Activated naive CD4-positive, alpha-beta T cell treated with anti-CD3 and anti-CD28 coated beads for 36 hours (primary cell): ENCODE data around the gene FAM98B. TPM values are rescaled to one million over a fixed set of nuclear protein-coding genes. Genes with fewer than 3 reads are reported as not detected.
A peak's percentile ranks its signal among the peaks of the same experiment; 100 is the strongest.

Source experiments
- CTCF ChIA-PET: fragments of 350-600 bp; sonication (Branson Sonifier 250); formaldehyde crosslinking; loops from one replicate; lab custom pipeline; 2021; ENCODE audit warnings: antibody characterized with exemption; lab: Charles Lee
- DNase-seq: peaks from one replicate; pipeline ENCODE4 v3.0.0-alpha.2; 2020
- H3K27ac Mint-ChIP-seq: one replicate; pipeline ENCODE4 v1.8.0; 2021; ENCODE audit warnings: mild to moderate bottlenecking, mixed read lengths
- H3K27me3 Mint-ChIP-seq: one replicate; pipeline ENCODE4 v1.8.0; 2021; ENCODE audit warnings: low read depth, mixed read lengths
- H3K36me3 Mint-ChIP-seq: one replicate; pipeline ENCODE4 v1.8.0; 2021; ENCODE audit warnings: low read depth, mixed read lengths
- H3K4me1 Mint-ChIP-seq: one replicate; pipeline ENCODE4 v1.8.0; 2021; ENCODE audit warnings: low read depth, mixed read lengths
- H3K4me3 Mint-ChIP-seq: one replicate; pipeline ENCODE4 v1.8.0; 2021; ENCODE audit warnings: mild to moderate bottlenecking, moderate library complexity, mixed read lengths
- H3K9me3 Mint-ChIP-seq: one replicate; pipeline ENCODE4 v1.8.0; 2021; ENCODE audit warnings: mixed read lengths
- intact Hi-C: fragments of 100-400 bp; cut with micrococcal nuclease; formaldehyde crosslinking; loops from one replicate; pipeline ENCODE4 v1.15.1; 2023
- total RNA-seq, 2 experiments: library from RNA; stranded (reverse); gene quantifications; one replicate each; pipeline ENCODE4 v1.2.3, GENCODE V29; 2021

FAM98B gene
- total RNA-seq, 2 experiments from 2014 or later, result 42.0 to 47.4 TPM

- no peak for DNase-seq
- Mint-ChIP-seq H3K4me1 (peaks cover 52% of the 10 kb centered on the region), H3K27ac (peak overlapping the region; percentile 85), H3K36me3 (peaks cover 26% of the 10 kb centered on the region), H3K9me3 (no peaks in the 10 kb centered on the region), H3K27me3 (no peaks in the 10 kb centered on the region), H3K4me3 (peak overlapping the region; percentile 29)
- intact Hi-C loops, result loop anchor here (1.0 kb wide), 4 partner anchors 21 to 203 kb away; no protein-coding TSS in a partner anchor
- CTCF ChIA-PET, result interaction anchor here (1.0 to 2.6 kb wide), 4 partner anchors 47 to 213 kb away, joined by 3 to 18 read pairs (median 8); no protein-coding TSS in a partner anchor
Measured at GRCh38 chr15:38486936-38487335, 33.0 kb downstream of the FAM98B start.

- peak overlapping the region; percentile 85 for H3K27ac Mint-ChIP-seq
- DNase-seq, result no peak
- no peaks in the 10 kb centered on the region for H3K9me3 Mint-ChIP-seq
- peaks cover 49% of the 10 kb centered on the region for H3K4me1 Mint-ChIP-seq
- H3K4me3 Mint-ChIP-seq, result peak overlapping the region; percentile 19
- intact Hi-C loops, result loop anchor here (1.0 kb wide), 4 partner anchors 21 to 203 kb away; no protein-coding TSS in a partner anchor
- H3K27me3 Mint-ChIP-seq, result no peaks in the 10 kb centered on the region
- peaks cover 26% of the 10 kb centered on the region for H3K36me3 Mint-ChIP-seq
- CTCF ChIA-PET, result interaction anchor here (0.7 to 2.7 kb wide), 6 partner anchors 12 to 212 kb away, joined by 3 to 12 read pairs (median 4); no protein-coding TSS in a partner anchor
Measured at GRCh38 chr15:38487378-38487777, 33.5 kb downstream of the FAM98B start.

GRCh38 chr15:38490242-38490922 lies 36.5 kb downstream of the FAM98B start:
- H3K4me3 Mint-ChIP-seq, result no peak overlapping the region
- intact Hi-C loops, result no loop called here
- H3K27me3 Mint-ChIP-seq, result no peaks in the 10 kb centered on the region
- H3K9me3 Mint-ChIP-seq, result no peaks in the 10 kb centered on the region
- DNase-seq, result no peak
- CTCF ChIA-PET, result interaction anchor here (0.7 to 1.1 kb wide), 5 partner anchors 13 to 197 kb away, joined by 3 to 8 read pairs (median 3); no protein-coding TSS in a partner anchor
- peak overlapping the region; percentile 30 for H3K27ac Mint-ChIP-seq
- H3K36me3 Mint-ChIP-seq, result peaks cover 28% of the 10 kb centered on the region
- H3K4me1 Mint-ChIP-seq, result peaks cover 46% of the 10 kb centered on the region

GRCh38 chr15:38496151-38496550 lies 42.2 kb downstream of the FAM98B start:
- intact Hi-C loops, result no loop called here
- CTCF ChIA-PET, result interaction anchor here (0.5 to 1.7 kb wide), 5 partner anchors 29 to 202 kb away, joined by 3 to 6 read pairs (median 4); partner anchors contain the start of gene RASGRP1
- Mint-ChIP-seq H3K9me3 (peaks cover 5% of the 10 kb centered on the region), H3K36me3 (peaks cover 40% of the 10 kb centered on the region), H3K27me3 (no peaks in the 10 kb centered on the region), H3K4me1 (peaks cover 18% of the 10 kb centered on the region), H3K27ac (peak overlapping the region; percentile 53), H3K4me3 (no peak overlapping the region)
- DNase-seq, result no peak

GRCh38 chr15:38499651-38500050 lies 45.7 kb downstream of the FAM98B start:
- Mint-ChIP-seq H3K27me3 (no peaks in the 10 kb centered on the region), H3K27ac (no peak overlapping the region), H3K9me3 (peaks cover 5% of the 10 kb centered on the region), H3K4me1 (peaks cover 10% of the 10 kb centered on the region), H3K4me3 (no peak overlapping the region), H3K36me3 (peaks cover 52% of the 10 kb centered on the region)
- no peak for DNase-seq
- intact Hi-C loops, result no loop called here
- CTCF ChIA-PET, result interaction anchor here (0.7 to 2.4 kb wide), 4 partner anchors 46 to 204 kb away, joined by 3 to 8 read pairs (median 4); partner anchors contain the start of gene FAM98B

GRCh38 chr15:38503496-38503895 lies 49.6 kb downstream of the FAM98B start:
- intact Hi-C loops, result no loop called here
- CTCF ChIA-PET, result interaction anchor here (0.6 to 4.0 kb wide), 6 partner anchors 13 to 187 kb away, joined by 3 to 22 read pairs (median 4); partner anchors contain the start of gene RASGRP1
- H3K4me1 Mint-ChIP-seq, result peaks cover 8% of the 10 kb centered on the region
- no peak overlapping the region for H3K4me3 Mint-ChIP-seq
- H3K36me3 Mint-ChIP-seq, result peaks cover 61% of the 10 kb centered on the region
- H3K27ac Mint-ChIP-seq, result peak overlapping the region; percentile 54
- no peak for DNase-seq
- H3K27me3 Mint-ChIP-seq, result no peaks in the 10 kb centered on the region
- peaks cover 5% of the 10 kb centered on the region for H3K9me3 Mint-ChIP-seq

- peaks cover 17% of the 10 kb centered on the region for H3K4me1 Mint-ChIP-seq
- CTCF ChIA-PET, result interaction anchor here (1.1 to 4.0 kb wide), 5 partner anchors 59 to 186 kb away, joined by 3 to 22 read pairs (median 6); partner anchors contain the start of gene RASGRP1
- H3K36me3 Mint-ChIP-seq, result peaks cover 52% of the 10 kb centered on the region
- peak overlapping the region; percentile 59 for H3K27ac Mint-ChIP-seq
- peaks cover 2% of the 10 kb centered on the region for H3K9me3 Mint-ChIP-seq
- no peak overlapping the region for H3K4me3 Mint-ChIP-seq
- intact Hi-C loops, result no loop called here
- H3K27me3 Mint-ChIP-seq, result no peaks in the 10 kb centered on the region
- DNase-seq, result no peak
Measured at GRCh38 chr15:38504680-38505467, 50.9 kb downstream of the FAM98B start.

GRCh38 chr15:38506997-38507396 lies 53.1 kb downstream of the FAM98B start:
- H3K4me3 Mint-ChIP-seq, result no peak overlapping the region
- H3K4me1 Mint-ChIP-seq, result peaks cover 24% of the 10 kb centered on the region
- intact Hi-C loops, result no loop called here
- H3K27ac Mint-ChIP-seq, result no peak overlapping the region
- no peaks in the 10 kb centered on the region for H3K27me3 Mint-ChIP-seq
- no peak for DNase-seq
- no peaks in the 10 kb centered on the region for H3K9me3 Mint-ChIP-seq
- CTCF ChIA-PET, result interaction anchor here (0.6 to 2.3 kb wide), 6 partner anchors 14 to 184 kb away, joined by 3 to 11 read pairs (median 5); no protein-coding TSS in a partner anchor
- peaks cover 41% of the 10 kb centered on the region for H3K36me3 Mint-ChIP-seq

- H3K36me3 Mint-ChIP-seq, result peaks cover 36% of the 10 kb centered on the region
- CTCF ChIA-PET, result interaction anchor here (0.6 to 2.3 kb wide), 6 partner anchors 13 to 183 kb away, joined by 3 to 11 read pairs (median 5); no protein-coding TSS in a partner anchor
- no peak for DNase-seq
- H3K4me3 Mint-ChIP-seq, result no peak overlapping the region
- no peaks in the 10 kb centered on the region for H3K27me3 Mint-ChIP-seq
- peak overlapping the region; percentile 39 for H3K27ac Mint-ChIP-seq
- H3K9me3 Mint-ChIP-seq, result no peaks in the 10 kb centered on the region
- intact Hi-C loops, result no loop called here
- peaks cover 24% of the 10 kb centered on the region for H3K4me1 Mint-ChIP-seq
Measured at GRCh38 chr15:38507570-38507969, 53.6 kb downstream of the FAM98B start.

GRCh38 chr15:38508647-38509046 lies 54.7 kb downstream of the FAM98B start:
- DNase-seq, result peak; percentile 37
- peak overlapping the region; percentile 80 for H3K27ac Mint-ChIP-seq
- peaks cover 24% of the 10 kb centered on the region for H3K4me1 Mint-ChIP-seq
- intact Hi-C loops, result loop anchor here (1.0 kb wide), 2 partner anchors 21 to 52 kb away; no protein-coding TSS in a partner anchor
- H3K9me3 Mint-ChIP-seq, result no peaks in the 10 kb centered on the region
- H3K27me3 Mint-ChIP-seq, result no peaks in the 10 kb centered on the region
- CTCF ChIA-PET, result interaction anchor here (1.2 to 1.7 kb wide), 2 partner anchors 179 to 191 kb away, joined by 3 to 11 read pairs; no protein-coding TSS in a partner anchor
- H3K36me3 Mint-ChIP-seq, result peaks cover 30% of the 10 kb centered on the region
- H3K4me3 Mint-ChIP-seq, result no peak overlapping the region

- peaks cover 33% of the 10 kb centered on the region for H3K36me3 Mint-ChIP-seq
- no peaks in the 10 kb centered on the region for H3K27me3 Mint-ChIP-seq
- DNase-seq, result no peak
- peak overlapping the region; percentile 80 for H3K27ac Mint-ChIP-seq
- no peaks in the 10 kb centered on the region for H3K9me3 Mint-ChIP-seq
- intact Hi-C loops, result no loop called here
- H3K4me3 Mint-ChIP-seq, result no peak overlapping the region
- peaks cover 24% of the 10 kb centered on the region for H3K4me1 Mint-ChIP-seq
- CTCF ChIA-PET, result interaction anchor here (1.2 kb wide), 1 partner anchor 191 kb away, joined by 3 read pairs; no protein-coding TSS in a partner anchor
Measured at GRCh38 chr15:38509152-38509551, 55.2 kb downstream of the FAM98B start.
